Dermis microvascular lymphatic vessel endothelial cell (primary cell): Measurements from ENCODE around the gene UPK3BL2. TPM values are rescaled to one million over a fixed set of nuclear protein-coding genes. Genes with fewer than 3 reads are reported as not detected.
A peak's percentile ranks its signal among the peaks of the same experiment; 100 is the strongest.
"Not testable (repeated sequence)": the region's sequence is repeated elsewhere in the genome, so short reads cannot be mapped to it uniquely, and the experiment has no call there.

Experiments
- DNase-seq, 2 donors: peaks; one replicate each; pipeline versions ENCODE4 v3.0.0 to v3.0.0-alpha.2; 2010; ENCODE audit warnings: low read depth in 2 of 2
- total RNA-seq: library from RNA; depleted of rRNA; stranded (reverse); fragments of >200 nt; gene quantifications from 2 replicates; pipeline ENCODE4 v1.2.1, GENCODE V29; 2014

UPK3BL2 gene
- total RNA-seq, 1 donor from 2014 or later, result 0.90 TPM

DNA sequence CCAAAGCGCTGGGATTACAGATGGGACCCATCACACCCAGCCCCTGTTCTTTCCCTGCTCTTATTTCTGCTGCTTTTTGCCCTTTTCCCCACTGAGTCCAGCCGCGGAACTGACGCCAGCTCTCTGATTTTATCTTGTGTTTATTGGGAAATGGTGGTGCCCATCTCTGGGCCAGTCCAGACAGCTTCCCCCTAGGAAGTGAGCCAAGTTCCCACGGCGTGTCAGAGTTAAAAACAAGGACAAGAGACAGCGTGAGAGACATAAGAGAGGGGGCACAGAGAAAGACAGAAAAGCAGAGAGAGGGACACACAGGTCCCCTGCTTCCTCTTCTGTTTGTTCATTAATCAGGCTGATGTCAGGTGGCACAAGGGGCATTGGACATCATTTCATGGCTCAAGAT is 11.9 kb downstream of the UPK3BL2 start:
- DNase-seq, result not testable (repeated sequence)

DNA sequence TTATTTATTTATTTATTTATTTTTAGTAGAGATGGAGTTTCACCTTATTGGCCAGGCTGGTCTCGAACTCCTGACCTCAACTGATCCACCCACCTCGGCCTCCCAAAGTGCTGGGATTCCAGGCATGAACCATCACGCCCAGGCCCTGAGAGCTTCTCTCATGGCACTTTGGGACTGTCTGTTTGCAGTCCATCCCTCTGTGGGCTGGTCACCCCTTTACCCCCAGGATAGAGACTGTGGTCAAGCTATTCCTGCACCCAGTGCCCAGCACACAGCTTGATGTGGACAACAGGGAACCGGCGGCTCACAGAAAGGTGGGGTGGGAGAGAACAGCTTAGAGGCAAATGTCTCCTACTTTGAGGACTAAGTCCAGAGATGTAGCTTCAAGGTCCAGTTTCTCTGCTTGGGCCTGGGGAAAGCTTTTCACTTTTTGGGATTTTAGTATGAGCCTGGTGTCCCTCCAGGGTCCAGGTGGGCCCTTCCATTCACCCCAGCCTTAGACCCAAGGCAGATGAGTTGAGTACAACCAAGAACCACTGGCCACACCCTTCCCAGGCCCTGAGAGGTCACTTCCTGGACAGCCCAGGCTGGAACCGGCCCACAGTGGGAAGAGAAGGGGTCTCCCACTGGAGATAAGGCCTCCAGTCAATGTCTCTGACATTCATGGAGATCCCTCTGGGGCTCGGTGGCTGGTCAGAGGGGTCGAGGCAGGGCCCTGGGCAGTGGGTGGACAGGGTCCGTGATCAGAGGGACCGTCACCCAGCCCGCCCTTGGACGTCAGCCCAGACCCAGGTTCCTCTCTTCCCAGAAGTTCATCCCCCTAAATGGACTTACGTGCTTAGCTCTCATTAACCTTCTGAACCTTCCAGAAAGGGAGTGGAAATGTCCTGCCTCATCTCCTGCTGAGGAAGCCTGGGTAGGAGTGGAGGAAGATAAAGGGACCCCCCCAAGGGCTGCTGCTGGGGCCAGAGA is 15.4 kb downstream of the UPK3BL2 start:
- not testable (repeated sequence) for DNase-seq

DNA sequence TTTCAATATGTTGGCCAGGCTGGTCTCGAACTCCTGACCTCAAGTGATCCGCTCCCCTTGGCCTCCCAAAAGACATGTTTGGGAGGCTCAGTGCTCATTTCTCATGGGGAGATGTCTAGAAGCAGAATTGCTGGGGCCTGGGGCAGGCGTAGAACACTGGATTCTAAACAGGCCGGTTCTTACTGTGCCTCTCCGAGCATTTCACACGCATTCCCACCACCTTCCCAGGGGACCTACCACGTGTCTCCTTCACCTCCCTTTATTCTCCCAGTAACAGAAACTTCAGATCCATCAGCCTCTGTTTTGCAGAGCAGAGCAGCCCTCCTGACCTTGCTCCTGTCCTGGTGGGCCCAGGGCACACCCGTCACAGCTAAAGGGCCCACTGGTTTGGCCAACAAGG is 16.3 kb downstream of the UPK3BL2 start:
- DNase-seq, result not testable (repeated sequence)

DNA sequence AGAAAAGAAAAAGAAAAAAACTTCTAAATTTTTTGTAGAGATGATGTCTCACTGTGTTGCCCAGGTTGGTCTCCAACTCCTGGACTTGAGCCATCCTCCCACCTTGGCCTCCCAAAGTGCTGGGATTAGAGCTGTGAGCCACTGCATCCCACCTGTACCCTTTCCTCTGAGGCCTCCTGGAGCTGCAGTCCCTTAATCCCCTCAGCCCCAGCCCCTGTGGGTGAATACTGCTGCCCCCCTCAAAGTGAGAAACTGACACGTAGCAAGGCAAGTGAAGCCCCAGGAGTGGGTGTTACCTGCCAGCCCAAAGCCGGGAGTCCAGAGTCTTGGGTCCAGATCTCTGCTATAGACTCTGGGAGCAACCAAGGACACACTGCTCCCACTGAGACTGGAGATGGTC is 18.7 kb downstream of the UPK3BL2 start:
- not testable (repeated sequence) for DNase-seq

DNA sequence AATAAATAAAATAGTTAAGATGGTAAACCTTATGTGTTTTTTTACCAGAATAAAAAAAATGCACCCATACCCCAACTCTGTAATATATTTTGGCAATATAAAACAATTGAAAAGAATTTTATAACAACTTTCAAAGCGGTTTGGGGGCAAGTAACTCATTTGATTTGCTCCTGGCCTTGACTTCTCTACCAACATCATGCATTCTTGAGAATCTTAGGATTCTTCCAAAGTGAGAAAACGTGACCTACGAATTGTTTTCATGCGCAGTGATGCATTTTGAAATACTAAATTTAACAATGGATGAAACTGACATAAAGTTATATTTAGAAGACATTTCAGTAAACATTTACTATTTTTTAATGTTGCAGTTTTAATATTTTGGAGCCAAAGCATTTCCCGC is 22.7 kb downstream of the UPK3BL2 start:
- DNase-seq, result not testable (repeated sequence)

DNA sequence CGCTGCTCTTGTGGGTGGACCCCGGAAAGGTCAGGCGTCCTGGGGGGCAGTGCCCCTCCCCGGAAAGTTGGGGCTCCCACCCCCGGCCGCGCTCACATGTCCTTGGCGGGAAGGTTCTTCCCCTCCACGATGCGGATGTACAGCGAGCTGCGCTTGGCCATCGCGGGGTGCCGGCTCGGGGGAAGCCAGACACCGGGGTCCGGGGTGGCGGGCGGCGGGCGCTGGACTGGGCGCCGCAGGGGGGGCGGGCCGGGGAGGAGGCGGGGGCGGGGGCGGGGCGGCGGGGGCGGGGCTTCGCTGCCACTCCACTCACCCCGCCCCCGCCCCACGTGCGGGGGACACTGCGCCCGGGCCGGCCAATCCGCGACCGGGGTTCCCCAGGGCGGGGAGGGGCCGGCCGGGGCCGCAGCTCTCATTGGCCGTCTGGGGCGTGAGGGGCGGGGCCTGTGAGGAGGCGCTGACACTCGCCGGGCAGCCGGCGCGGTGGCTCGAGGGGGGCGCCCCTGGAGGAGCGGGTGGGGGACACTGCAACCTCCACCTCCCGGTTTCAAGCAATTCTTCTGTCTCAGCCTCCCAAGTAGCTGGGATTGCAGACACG is 25.8 kb downstream of the UPK3BL2 start, which contains the start of gene RASA4B:
Gene RASA4B (minus strand): TSS at position 228 of the 598 bp plus-strand sequence. CDS start 67 bp downstream, at position 161.
- DNase-seq, result not testable (repeated sequence)

DNA sequence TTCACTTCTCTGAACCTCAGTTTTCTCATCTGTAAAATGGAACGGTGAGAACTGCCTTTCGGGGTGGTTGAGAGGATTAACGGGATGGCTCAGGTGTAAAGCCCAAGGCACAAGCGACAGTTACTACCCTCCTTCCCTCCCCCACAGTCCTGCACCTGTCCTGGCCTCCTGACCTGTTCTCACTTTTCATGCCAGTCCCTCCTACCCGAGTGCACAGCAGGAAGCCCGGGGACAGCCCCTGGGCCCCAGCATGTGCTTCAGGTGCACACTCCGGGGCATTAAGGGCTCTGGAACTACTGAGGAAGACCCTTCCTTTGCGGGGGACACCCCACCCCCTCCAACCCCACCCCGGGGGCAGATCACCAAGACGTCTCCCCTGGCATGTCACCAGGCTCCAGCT is 26.5 kb downstream of the UPK3BL2 start:
- DNase-seq, result not testable (repeated sequence)

DNA sequence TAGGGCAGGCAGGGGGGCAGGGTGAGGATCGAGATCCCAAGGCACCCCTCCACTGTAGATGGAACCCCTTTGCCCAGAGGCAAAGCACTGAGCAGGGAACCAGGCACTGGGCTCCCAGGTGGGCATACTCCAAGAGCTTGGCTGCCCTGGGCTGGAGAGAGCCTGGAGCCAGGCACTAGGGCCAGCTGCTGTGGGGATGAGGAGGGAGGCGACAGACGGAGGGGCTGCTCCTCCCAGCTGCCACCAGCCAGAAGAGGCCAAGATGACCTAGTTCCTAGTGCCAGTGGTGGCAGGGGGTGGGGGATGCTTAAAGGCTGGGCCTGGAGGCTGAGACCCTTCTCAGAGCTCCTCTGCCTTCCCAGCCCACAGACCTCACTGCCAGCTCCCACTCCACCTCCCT is 27.6 kb downstream of the UPK3BL2 start:
- DNase-seq, result not testable (repeated sequence)

DNA sequence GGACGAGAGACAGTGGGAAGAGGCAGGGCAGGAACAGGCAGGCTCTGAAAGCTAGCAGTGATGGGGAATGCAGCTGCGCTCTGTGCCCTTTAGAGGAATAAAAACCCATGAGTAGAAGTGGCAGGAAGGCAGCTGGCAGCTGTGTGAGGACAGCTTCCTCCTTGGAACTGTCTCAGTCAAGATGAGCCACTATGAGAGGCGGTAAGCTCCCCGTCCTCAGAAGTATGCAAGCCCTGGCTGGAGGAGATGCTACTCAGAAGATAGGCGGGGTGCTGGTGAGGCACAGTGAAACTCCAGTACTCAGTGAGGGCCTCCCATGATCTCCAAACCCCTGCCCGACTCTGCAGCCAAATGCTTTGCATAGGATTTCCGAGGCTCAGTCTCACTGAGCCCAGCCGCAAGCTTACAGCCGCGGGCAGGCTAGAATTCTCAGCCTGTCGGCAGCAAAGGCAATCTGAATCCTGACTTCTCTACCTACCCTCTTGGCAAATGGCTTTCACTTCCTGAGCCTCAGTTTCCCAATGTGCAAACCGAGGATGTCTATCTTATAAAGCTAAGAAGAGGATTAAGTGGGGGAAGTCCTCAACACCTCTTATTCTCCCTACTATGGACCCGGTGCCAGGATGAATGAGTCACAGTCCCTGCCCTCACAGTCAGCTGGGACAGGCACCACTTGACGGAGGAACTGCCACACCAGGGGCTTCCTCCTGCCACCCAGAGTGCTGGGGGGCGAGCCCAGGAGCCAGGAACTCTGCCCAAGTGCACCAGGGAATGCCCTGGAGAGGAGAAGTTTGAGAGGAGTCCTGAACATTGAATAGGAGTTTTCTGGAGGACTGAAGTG is 28.4 kb downstream of the UPK3BL2 start:
- DNase-seq, result not testable (repeated sequence)

DNA sequence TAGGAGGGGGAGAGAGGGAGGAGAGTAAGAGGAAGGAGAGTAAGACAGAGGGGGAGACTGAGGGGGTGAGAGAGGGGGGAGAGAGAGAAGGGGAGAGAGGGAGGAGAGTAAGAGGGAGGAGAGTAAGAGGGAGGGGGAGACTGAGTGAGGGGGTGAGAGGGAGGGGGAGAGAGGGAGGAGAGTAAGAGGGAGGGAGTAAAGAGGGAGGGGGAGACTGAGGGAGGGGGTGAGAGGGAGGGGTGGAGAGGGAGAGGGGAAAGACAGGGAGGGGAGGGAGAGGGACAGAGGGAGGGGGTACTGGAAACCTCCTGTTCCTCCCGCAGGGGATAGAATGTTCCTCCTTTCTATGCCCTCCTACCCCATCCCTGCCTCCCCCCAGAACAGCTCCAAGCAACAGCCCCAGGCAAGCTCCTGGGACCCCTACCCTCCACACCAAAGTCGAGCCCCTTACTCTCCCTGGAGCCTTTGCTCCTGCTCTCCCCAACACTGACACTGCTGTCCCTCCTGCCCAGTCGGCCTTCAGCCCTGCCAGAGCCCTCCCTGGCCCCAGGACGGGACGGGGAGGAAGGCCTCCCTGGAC is 30.8 kb downstream of the UPK3BL2 start:
- DNase-seq, result peak; percentile 0 to 41

DNA sequence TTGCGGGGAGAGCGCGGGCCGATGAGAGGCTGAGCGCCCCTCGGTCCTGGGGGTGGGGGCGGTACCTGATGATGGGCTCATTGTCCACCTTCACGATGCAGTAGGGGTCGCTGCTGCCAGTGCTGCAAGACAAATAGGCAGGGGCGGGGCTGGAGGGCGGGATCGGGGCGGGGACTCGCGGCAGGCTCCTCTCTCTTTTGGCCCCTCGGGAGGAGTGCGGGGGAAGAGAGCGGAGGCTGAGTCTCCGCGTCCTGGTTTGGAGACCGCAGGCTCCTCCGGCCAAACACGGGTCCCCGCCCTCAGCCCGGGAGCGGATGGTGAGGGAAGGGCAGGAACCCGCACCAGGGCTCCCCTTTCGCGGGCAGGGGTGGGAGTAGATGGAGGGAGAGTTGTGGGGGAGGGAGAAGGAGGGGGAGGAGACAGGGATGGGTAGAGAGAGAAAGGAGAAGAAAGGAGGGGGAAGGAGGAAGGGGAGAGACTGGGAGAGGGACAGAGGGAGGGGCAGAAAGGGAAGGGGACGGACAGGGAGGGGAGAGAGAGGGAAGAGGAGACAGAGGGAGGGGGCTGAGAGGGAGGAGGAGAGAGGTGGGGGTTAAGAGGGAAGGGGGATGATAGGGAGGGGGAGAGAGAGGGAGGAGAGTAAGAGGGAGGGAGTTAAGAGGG is 31.5 kb downstream of the UPK3BL2 start:
- not testable (repeated sequence) for DNase-seq

DNA sequence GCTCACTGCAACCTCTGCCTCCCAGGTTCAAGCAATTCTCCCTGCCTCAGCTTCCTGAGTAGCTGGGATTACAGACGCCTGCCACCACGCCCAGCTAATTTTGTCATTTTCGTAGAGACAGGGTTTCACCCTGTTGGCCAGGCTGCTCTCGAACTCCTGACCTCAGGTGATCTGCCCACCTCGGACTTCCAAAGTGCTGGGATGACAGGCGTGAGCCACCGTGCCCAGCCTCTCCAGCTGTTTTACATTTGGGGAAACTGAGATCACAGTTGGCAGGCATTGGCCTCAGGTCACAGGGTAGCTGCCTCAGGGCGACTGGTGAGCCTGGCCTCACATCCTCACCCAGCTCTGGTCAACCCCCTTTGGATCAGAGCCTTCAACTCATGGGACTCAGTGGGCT is 32.9 kb downstream of the UPK3BL2 start:
- not testable (repeated sequence) for DNase-seq

DNA sequence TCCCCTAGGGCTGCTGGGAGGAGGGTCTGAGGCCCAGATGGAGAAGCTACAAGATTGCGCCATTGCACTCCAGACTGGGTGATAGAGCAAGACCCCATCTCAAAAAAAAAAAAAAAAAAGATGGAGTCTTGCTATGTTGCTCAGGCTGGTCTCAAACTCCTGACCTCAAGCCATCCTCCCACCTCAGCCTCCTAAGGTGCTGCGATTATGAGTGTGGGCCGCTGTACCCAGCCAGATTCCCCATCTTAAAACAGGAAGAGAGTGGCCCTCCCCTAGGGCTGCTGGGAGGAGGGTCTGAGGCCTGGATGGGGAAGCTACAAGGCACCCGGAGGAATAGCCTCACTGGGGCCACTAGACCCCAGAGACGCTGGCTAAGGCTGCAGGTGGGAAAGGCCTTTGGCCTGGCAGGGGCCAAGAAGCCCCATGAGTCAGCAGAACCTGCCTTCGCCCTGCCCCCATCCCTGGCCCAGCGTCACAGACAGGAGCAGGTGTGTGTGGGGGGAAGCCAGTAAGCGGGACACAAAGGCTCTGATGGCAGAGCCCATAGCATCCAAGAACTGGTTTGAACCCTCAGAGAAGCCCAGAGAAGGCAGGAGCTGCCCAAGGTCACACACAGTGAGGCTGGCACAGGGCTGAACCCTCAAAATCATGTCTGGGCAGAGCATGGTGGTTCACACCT is 35.9 kb downstream of the UPK3BL2 start:
- not testable (repeated sequence) for DNase-seq

DNA sequence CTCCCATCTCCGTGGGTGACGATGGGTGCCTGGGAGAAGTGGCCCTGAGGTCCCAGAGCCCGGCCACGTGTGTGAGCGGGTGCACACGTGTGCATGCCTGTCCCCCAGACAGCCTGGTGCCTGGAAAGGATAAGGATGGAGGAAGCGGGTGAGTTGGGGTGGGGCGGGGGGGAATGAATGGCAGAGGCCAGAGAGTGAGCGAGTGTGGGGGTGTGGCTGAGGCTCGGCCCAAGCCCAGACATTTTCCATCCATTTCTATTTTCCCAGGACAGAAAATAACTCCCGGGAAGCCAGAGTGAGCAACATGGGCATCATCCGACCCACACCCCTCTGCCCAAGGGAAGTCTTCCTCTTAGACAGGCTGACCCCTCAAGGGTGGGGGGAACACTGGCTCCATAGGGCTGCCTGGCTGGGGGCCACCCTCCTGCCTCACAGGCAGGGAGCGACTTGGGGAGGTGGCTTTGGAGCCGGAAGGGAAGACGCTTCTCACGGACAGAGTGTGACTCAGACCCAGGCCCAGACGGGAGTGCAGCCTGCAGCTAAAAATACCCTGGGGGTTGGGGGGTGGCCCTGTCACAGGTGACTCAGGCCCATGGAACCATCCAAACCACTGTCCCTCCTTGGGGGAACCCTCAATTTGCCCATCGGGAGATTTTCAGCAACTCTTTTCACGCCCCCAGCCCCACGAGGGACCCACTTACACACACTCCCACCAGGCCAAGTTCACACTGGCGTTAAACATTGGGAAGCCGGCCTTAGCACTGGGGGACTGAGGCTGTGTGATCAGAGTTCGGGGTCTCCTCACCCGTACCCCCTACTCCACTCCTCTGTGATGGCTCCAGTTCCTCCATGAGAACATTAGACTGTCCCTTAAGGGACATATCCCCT is 38.0 kb downstream of the UPK3BL2 start:
- DNase-seq, result not testable (repeated sequence)

DNA sequence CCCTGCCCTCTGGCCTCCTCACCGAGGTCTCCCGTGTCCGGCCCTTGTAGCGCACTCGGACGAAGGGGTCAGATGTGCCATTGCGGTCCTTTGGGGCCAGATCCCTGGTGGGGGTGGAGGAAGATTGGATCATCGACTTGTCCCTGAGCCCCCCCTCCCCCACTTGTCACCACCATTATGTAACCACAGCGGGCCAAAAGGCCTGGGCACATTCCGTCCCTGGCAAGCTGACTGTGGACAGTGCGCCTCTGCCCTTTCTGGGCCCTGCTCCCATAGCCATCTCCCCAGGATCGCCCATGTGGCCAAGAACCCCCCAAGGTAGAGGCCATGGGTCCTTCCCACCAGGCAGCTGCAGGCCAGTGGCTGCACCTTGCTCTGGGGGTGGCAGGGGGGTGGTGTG is 40.4 kb downstream of the UPK3BL2 start:
- DNase-seq, result not testable (repeated sequence)

DNA sequence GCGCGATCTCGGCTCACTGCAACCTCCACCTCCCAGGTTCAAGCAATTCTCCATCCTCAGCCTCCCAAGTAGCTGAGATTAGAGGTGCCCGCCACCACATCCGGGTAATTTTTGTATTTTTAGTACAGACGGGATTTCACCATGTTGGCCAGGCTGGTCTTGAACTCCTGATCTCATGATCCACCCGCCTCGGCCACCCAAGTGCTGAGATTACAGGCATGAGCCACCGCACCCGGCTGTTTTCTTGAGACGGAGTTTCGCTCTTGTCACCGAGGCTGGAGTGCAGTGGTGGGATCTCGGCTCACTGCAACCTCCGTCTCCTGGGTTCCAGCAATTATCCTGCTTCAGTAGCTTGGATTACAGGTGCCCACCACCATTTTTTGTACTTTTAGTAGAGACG is 45.2 kb downstream of the UPK3BL2 start:
- not testable (repeated sequence) for DNase-seq

DNA sequence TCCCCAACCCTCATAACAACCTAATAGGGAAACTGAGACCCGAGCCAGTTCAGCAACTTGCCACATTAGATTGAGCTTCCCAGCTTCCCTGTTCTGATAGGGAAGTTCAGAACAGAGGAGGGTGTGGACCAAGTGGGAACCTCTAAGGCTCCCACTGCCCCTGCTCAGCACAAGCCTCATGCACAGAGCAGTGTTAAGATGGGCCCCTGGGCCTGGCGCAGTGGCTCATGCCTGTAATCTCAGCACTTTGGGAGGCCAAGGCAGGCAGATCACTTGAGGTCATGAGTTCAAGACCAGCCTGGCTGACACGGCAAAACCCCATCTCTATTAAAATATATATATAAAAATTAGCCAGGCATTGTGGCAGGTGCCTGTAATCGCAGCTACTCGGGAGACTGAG is 46.2 kb downstream of the UPK3BL2 start:
- not testable (repeated sequence) for DNase-seq

DNA sequence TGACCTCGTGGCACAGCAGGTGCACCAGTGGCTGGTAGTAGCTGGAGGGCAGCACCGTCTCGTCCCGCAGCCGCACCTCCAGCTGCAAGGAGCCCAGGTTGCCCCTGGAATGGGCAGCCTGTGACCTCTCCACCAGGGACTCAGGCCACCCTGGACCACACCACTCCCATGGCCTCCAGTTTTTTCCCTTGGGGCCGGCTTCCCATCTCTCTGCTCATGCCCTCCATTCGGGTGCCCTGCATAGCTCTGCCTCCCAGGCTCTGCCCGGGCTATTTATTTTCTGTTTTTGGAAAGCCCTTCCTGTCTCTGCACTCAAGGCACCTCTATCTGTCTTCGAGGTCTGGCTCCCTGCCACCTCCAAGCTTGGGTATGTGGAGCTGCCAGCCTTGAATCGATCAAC is 46.6 kb downstream of the UPK3BL2 start:
- peak in 1 of 2 donors; percentile 0 for DNase-seq
